H1 (cell line): ENCODE data around the gene TTC22. TPM values are rescaled to one million over a fixed set of nuclear protein-coding genes. Genes with fewer than 3 reads are reported as not detected.

Experiments used
- ASH2L ChIP-seq: fragments of 200-600, 300-600 bp; sonication (generic); IDR thresholded peaks from one replicate; pipeline ENCODE4 v1.7.1; 2017; ENCODE audit warnings: low read length
- BRCA1 ChIP-seq: IDR thresholded peaks from 2 replicates; pipeline ENCODE4 v1.6.1; 2012; ENCODE audit warnings: low read depth, low read length, improper control_type of control experiment
- CBX5 ChIP-seq: fragments of 300-800, 300-1000 bp; sonication (generic); IDR thresholded peaks from 2 replicates; pipeline ENCODE4 v1.7.1; 2016; ENCODE audit warnings: antibody characterized with exemption, low read length, low read depth
- CEBPB ChIP-seq: IDR thresholded peaks from 2 replicates; pipeline ENCODE4 v1.6.1; 2012; ENCODE audit warnings: low read depth, low read length
- E2F6 ChIP-seq: IDR thresholded peaks from 2 replicates; pipeline ENCODE4 v1.6.1; 2012; ENCODE audit warnings: inconsistent platforms
- RBBP5 ChIP-seq: IDR thresholded peaks from 2 replicates; pipeline ENCODE4 v1.7.1; 2012; ENCODE audit warnings: low read depth, mild to moderate bottlenecking, inconsistent platforms, low read length, moderate library complexity, borderline replicate concordance
- SP2 ChIP-seq: IDR thresholded peaks from 2 replicates; pipeline ENCODE4 v1.6.1; 2012; ENCODE audit warnings: mild to moderate bottlenecking, low read length, inconsistent platforms
- polyA plus RNA-seq, 7 experiments: library from polyadenylated mRNA; depleted of rRNA in 3 of 7; stranded (reverse) in 5 of 7; unstranded in 2 of 7; fragments of >200 nt in 5 of 7; fragments of 200-250 nt in 2 of 7; gene quantifications; 1 replicate in 5 of 7; 2 replicates in 1 of 7; 4 replicates in 1 of 7; pipeline versions ENCODE4 v1.2.1 to v1.2.3, GENCODE V29; 2011 to 2013; ENCODE audit warnings: missing spikeins in 2 of 7, mixed read lengths in 2 of 7
- total RNA-seq: library from RNA; stranded (reverse); fragmentation: NEBNext Ultra II Directional; extraction: Animal tissue kit (Norgen Biotek cat#: 25700); gene quantifications from 2 replicates; pipeline ENCODE4 v1.2.1, GENCODE V29; 2021

TTC22 gene
- total and polyA plus RNA-seq, 2 of the 8 experiments (the other 6 are each of a cell fraction or from before 2014, with no cell fraction given), result 1.00 to 1.6 TPM

- no peak for TF ChIP-seq BRCA1
- no peak for TF ChIP-seq RBBP5
- no peak for TF ChIP-seq SP2
- no peak for TF ChIP-seq ASH2L
- no peak for TF ChIP-seq CEBPB
- no peak for TF ChIP-seq E2F6
- no peak for TF ChIP-seq CBX5
Measured at GRCh38 chr1:54818461-54819194, 17.5 kb upstream of the TTC22 start (continued).
